Stimulated activated CD4-positive, alpha-beta T cell treated with anti-CD3 and anti-CD28 coated beads, Interleukin-1b, Interleukin-23, amount 100 ng/mL, for 48 hours (primary cell): Measurements from ENCODE around the gene SDCCAG8.

ENCODE experiments used
- DNase-seq: peaks from one replicate; pipeline ENCODE4 v3.0.0-alpha.2; 2020

The SDCCAG8 gene

DNA sequence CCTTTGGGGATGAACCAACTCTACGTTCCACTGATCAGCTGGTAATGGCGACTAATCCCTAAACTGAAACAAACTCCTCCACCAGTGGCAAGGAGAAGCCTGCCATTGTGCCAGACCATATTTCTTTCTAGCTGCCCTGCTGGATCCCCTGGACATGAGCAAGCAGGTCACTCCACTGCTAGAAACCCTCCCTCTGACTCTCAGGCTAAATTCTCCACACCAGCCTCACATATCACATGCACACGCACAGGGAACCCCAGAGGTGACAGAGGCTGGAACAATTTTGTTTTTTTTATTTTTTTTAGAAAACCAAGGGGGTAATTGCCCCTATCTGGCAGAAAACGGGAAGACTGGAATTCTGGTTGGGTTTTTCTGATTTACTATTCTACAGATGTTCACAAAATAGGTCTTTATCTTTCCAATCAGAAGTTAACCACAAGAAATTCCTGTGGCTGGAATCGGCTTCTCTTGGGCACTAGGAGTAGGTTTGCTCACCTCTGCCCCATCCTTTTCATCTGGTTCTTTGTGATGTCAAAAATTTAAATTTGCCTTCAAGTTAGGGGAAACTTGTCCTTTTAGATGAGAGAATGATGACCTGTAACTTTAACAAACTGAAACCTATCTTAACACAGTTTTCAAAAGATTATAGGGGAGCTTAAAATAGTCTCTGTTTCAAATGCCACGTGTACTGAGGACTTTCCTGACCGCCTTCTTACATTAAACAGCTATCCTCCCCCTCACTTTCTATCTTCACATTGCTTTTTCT lies 258.1 kb downstream of the SDCCAG8 start:
- DNase-seq, result no peak

DNA sequence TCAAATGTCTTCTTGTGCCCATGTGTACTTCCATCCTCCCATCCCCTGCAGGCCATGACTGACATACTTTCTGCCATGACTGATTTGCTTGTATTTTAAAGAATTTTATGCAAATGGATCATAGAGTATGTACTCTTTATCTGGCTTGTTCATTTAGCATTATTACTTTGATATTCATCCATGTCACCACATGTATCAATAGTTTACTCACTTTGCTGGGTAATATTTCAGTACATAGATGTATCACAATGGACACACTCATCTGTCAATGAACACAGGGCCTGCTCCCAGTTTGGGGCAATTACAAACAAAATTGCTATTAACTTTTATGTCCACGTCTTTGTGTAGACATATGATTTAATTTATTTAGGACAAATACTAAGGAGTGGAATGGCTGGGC lies 259.1 kb downstream of the SDCCAG8 start:
- DNase-seq, result no peak

GRCh38 chr1:243520831-243521230 lies 265.0 kb downstream of the SDCCAG8 start:
- no peak for DNase-seq

DNA sequence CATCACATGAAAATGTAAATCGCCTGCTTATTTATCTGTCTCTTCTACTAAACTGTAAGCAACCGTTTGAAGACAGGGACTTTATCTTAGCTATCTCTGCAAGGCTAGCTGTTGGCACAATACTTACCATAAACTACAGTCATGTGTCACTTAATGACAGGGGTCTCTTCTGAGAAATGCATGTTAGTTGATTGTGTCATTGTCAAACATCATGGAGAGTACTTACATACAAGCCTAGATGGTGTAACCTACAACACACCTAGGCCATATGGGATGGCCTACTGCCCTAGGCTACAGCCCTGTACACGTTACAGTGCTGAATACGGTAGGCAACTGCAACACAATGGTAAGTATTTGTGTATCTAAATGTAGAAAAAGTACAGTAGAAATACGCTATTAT lies 267.9 kb downstream of the SDCCAG8 start:
- DNase-seq, result no peak

DNA sequence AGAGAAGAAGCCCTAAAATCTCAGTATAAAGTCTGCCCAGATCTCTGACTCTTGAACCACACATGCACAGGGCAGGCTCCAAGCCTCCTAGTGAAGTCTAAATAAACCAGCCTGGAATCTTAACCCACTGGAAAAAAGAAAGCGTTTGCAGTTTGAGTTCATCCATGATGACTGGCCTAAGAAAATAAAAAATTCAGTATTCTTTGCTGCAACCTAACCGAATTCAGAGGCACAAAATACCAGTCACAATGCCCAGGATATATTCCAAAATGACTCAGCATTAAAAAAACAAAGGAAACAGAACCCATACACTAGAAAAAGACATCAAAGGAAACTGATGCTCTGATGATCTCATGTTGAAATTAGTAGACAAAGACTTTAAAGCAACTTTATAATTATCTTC lies 269.2 kb downstream of the SDCCAG8 start:
- DNase-seq, result no peak

DNA sequence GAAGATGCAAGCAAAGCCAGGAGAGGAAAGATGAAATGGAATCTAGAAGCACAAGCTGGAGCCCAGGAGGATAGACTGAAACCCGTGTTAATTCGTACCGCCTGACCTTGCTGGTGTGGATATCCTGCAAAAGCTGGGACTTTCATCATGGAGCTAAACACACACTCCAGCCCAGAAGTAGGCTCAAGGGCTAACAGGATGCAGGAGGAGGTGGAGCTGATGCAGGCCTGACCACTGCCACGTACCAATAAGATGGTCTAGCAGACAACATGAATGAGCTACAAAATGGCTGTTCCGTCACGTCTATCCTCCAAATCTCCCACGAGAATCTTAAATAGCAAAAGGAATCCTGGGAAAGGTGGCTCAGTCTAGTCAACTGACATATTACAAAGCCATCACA lies 270.3 kb downstream of the SDCCAG8 start:
- no peak for DNase-seq

GRCh38 chr1:243528459-243529121 lies 272.7 kb downstream of the SDCCAG8 start:
- no peak for DNase-seq

GRCh38 chr1:243529512-243529911 lies 273.7 kb downstream of the SDCCAG8 start:
- DNase-seq, result no peak

- no peak for DNase-seq
These were observed 279.2 kb downstream of the SDCCAG8 start for GRCh38 chr1:243535014-243535413.

GRCh38 chr1:243539636-243540035 lies 283.8 kb downstream of the SDCCAG8 start:
- no peak for DNase-seq

DNA sequence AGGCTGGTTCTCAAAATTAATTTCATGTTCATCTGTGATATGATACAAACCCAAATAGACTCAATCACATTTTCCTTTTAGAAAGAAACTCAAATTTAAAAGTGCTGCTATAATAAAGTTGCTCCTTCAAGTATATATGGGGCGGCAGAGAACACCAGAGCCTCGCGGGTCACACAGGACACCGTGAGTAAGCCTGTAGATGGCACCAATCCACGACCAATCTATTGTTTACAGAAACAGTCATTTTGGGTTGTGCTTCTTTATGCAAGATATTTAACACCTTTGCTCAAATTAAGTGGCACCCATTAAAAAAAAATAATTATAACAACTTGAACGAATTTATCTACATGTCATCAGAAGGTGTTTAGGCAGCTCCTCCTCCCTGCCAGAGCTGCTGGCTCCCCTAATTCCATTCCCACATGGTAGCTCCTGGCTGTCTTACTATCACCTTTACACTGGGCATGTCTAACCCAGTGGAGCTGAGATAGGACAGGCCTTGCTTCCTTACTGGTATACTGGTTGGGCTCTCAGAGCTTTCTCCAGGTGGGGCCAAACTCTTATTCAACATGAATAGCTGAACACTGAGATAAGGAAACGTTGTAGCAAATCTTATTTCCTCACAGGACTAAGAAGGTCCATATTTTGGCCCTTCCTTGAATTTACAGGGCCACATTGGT lies 287.0 kb downstream of the SDCCAG8 start:
- DNase-seq, result no peak

DNA sequence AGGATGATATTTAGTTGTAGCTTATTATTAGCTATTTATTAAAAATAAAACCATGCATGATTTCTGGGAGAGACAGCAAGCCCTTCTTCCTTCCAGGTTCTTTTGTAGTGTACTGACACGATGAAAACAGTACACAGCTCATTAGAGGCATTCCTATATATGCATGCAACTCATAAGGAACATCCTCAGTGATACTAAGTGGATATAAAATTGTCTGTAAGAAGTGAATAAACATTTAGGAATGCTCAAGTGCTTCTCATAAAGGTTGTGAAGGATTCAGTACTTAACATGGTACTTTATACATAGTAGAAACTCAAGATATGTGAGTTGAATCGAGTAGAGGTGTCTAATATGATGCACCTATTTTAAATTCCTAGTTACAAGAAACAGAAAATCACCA lies 287.7 kb downstream of the SDCCAG8 start:
- no peak for DNase-seq

GRCh38 chr1:243546457-243546856 lies 290.6 kb downstream of the SDCCAG8 start:
- DNase-seq, result no peak

GRCh38 chr1:243547891-243548290 lies 292.1 kb downstream of the SDCCAG8 start:
- DNase-seq, result no peak

GRCh38 chr1:243548516-243548915 lies 292.7 kb downstream of the SDCCAG8 start:
- DNase-seq, result no peak

GRCh38 chr1:243549108-243549507 lies 293.3 kb downstream of the SDCCAG8 start:
- no peak for DNase-seq
